Fibroblast of pulmonary artery (primary cell): ENCODE results near the gene TMEM87A.

Source experiments
- DNase-seq: peaks from one replicate; pipeline ENCODE4 v3.0.0-alpha.2; 2010; ENCODE audit warnings: low read depth
- H3K4me3 ChIP-seq: replicated peaks from 2 replicates; pipeline ENCODE4 v1.5.1; 2011; ENCODE audit warnings: low read depth, mild to moderate bottlenecking, control low read depth, low read length, moderate library complexity
- TF ChIP-seq, protein P1 (sequence below): IDR thresholded peaks from 2 replicates; pipeline ENCODE4 v1.5.1; 2011; ENCODE audit warnings: mild to moderate bottlenecking, control low read depth, low read length, inconsistent platforms; ENCODE audit errors: missing control alignments

Gene TMEM87A

DNA sequence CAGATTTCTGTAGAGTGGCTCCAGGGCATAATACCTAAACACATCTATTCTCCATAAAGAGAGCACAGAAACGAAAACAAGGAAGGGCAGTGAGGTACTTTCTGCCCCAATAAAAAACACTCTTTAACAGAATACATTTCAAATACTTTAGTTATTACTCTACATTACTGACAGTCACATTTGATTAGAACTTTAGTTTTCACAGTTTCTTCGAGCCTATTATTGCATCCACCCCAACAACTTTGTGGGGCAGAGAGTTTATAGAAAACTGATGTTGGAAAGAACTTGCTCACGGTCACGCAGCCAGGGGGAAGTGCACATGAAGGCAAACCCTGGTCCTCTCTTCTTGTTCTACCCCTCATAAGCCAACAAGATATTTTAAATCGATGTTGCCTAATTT, 74.1 kb downstream of the TMEM87A start:
- TF ChIP-seq, protein P1, sequence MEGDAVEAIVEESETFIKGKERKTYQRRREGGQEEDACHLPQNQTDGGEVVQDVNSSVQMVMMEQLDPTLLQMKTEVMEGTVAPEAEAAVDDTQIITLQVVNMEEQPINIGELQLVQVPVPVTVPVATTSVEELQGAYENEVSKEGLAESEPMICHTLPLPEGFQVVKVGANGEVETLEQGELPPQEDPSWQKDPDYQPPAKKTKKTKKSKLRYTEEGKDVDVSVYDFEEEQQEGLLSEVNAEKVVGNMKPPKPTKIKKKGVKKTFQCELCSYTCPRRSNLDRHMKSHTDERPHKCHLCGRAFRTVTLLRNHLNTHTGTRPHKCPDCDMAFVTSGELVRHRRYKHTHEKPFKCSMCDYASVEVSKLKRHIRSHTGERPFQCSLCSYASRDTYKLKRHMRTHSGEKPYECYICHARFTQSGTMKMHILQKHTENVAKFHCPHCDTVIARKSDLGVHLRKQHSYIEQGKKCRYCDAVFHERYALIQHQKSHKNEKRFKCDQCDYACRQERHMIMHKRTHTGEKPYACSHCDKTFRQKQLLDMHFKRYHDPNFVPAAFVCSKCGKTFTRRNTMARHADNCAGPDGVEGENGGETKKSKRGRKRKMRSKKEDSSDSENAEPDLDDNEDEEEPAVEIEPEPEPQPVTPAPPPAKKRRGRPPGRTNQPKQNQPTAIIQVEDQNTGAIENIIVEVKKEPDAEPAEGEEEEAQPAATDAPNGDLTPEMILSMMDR = no peak
- no peak for DNase-seq
- no peak overlapping the region for H3K4me3 ChIP-seq

DNA sequence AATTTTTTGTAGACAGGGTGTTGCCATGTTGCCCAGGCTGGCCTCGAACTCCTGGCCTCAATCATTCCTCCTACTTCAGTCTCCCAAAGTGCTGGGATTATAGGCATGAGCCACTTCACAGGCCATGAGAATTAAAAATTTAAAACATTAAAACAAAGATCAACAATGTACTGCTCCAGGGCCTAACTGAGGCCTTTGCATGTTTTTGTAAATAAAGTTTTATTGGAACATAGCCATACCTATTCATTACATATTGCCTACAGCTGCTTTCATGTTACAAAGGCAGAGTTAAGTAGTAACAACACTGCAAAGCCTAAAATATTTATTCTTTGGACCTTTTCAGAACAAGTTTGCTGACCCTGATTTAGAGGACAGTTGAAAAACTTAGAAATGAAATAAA, 74.7 kb downstream of the TMEM87A start:
- TF ChIP-seq, protein P1 = no peak
- no peak overlapping the region for H3K4me3 ChIP-seq
- DNase-seq = no peak

DNA sequence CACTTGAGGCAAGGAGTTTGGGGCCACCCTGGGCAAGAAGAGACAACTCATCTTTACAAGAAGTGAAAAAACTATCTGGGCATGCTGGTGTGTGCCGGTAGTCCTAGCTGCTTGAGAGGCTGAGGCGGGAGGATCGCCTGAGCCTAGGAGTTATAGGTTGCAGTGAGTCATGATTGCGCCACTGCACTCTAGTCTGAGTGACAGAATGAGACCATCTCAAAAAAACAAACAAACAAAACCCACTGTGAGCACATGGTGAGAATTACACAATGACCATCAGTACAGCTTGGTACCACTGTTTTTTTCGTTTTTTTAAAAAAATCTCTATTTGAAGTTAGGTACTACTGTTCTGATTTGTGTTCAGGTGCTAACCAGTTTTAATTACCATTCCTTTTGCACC, 78.7 kb downstream of the TMEM87A start:
- TF ChIP-seq, protein P1 = no peak
- no peak overlapping the region for H3K4me3 ChIP-seq
- peak; percentile 72 for DNase-seq

DNA sequence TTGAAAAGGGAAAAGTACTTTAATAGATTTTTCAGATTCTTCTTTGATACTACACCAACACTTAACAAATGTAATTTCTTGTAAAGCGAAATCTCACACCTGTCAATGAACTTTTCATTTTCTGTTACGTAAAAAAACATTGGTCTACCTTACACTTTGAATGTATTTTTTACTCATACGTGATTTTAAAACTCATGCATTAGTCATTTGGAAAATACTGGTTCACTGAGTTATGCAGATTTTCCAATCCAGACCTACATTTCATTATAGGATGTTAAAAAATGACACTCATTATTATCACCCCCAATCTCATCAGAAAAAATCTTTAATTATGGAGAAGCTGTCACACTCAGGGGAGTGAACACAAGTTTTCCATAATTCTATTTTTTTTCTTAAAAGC, 79.8 kb downstream of the TMEM87A start:
- no peak for DNase-seq
- TF ChIP-seq, protein P1 = no peak
- no peak overlapping the region for H3K4me3 ChIP-seq

DNA sequence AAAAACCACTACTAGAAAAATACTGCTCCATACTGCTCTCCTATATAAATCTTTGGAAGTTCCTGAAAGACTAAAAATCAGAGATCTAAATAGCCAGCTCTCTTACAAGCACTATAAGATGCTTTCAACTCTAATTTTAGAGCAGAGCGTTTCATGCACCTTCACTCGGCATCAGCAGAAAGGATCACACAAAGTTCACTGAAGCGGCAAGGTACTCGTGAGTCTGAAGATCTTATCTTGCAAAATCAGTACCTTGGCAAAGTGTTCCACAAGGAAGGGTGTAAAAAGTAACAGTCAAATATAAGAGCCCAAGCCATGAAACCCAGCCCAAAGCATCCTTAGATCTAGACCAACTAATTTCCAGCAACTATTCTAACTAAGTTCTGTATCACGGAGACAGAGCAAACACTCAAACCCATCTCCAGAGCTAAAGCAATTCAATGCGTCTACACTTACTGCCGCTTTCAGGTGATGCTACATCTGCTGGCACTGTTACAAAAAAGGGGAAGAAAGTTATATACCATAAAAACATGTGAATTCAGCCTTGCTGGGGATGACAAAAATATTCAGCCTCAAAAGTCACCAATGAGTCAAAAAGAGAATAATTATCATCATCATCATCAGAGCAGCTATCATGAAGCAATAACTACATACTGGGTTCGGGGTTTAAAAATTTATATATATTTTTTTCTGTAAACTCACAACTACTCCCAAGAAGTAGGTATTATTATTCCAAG, 81.5 kb downstream of the TMEM87A start:
- TF ChIP-seq, protein P1 = no peak
- H3K4me3 ChIP-seq = no peak overlapping the region
- DNase-seq = no peak

DNA sequence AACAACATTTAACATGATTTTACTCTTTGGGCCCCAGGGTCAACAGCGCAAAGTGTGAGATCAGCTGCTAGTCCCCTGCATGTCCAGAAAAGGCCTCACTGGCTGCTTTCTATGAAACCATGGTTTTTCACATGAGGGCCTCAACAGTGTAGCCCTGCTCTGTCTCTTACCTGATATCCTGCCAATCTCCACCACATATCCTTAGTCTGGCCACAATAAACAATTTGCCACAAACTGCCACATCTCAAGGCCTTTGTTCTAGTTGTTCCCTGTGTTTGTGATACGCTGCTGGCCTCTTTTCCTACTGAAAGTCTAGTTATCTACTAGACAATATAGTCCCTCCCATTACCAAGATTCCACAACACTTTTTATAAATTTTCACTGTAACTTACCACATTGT, 82.9 kb downstream of the TMEM87A start:
- H3K4me3 ChIP-seq = no peak overlapping the region
- no peak for DNase-seq
- TF ChIP-seq, protein P1 = no peak

DNA sequence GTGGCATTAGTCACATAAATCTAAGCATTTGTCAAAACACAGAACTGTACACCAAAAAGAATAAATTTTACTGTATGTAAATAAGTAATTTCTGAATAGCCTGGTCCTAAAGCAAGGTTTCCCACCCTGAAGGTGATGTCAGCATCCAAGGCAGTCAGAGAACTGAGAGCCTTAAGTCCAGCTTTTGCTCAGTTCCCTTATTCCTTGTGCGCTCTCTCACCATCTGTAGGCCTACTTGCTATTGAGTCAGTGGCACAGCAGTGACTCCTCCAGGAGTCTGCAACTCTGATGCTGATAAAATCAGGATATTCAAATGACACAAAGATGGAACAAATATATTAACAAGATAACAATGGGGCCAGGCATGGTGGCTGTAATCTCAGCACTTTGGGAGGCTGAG, 87.4 kb downstream of the TMEM87A start:
- TF ChIP-seq, protein P1 = no peak
- H3K4me3 ChIP-seq = no peak overlapping the region
- DNase-seq = no peak
